ENCODE results near the gene FAM163B.

The FAM163B gene

DNA sequence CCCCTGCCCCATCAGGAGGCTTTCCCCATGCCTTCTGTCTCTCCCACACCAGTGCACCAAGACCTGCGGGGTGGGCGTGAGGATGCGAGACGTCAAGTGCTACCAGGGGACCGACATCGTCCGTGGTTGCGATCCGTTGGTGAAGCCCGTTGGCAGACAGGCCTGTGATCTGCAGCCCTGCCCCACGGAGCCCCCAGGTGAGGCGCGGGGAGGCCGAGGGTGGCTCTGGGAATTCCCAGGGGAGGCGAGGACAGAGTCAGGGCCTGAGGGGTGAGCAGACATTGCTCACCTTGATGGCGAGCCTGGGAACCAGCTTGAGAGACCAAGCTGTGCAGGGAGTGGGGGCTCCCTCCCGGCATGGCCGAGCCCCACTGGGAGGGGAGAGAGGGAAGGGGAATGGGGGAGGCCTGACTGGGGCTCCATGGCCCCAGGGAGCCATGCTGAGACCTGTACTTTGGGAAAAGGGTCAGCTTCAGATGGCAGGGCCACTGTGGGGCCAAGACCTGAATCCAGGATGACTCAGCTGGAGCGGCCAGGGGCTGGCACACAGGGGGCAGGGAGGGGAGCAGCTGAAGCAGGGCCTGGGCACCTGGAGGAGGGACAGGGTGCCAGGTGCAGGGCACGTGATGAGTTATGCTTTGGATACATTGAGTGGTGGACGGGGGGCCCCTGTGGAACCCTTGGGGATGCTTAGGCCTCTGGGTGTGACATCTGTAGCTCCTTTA is 35.2 kb downstream of the FAM163B start:
- no peak for DNase-seq
- H3K27me3 ChIP-seq = peaks cover 0 to 73% of the 10 kb centered on the region in 2 donors
- no peaks in the 10 kb centered on the region for H3K9me3 ChIP-seq
- intact Hi-C loops (cut with DNase I; ENCODE audit: low total_unique reads) = no loop called here
- H3K27ac ChIP-seq = no peak overlapping the region
- H3K4me1 ChIP-seq = peaks cover 0 to 17% (median 14%) of the 10 kb centered on the region in 4 donors
- no peaks in the 10 kb centered on the region for H3K36me3 ChIP-seq
- TF ChIP-seq, protein P1, sequence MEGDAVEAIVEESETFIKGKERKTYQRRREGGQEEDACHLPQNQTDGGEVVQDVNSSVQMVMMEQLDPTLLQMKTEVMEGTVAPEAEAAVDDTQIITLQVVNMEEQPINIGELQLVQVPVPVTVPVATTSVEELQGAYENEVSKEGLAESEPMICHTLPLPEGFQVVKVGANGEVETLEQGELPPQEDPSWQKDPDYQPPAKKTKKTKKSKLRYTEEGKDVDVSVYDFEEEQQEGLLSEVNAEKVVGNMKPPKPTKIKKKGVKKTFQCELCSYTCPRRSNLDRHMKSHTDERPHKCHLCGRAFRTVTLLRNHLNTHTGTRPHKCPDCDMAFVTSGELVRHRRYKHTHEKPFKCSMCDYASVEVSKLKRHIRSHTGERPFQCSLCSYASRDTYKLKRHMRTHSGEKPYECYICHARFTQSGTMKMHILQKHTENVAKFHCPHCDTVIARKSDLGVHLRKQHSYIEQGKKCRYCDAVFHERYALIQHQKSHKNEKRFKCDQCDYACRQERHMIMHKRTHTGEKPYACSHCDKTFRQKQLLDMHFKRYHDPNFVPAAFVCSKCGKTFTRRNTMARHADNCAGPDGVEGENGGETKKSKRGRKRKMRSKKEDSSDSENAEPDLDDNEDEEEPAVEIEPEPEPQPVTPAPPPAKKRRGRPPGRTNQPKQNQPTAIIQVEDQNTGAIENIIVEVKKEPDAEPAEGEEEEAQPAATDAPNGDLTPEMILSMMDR (IDR thresholded peaks at IDR 0.05) = no peak
- H3K4me3 ChIP-seq = no peak overlapping the region

GRCh38 chr9:133572821-133573361 is 36.3 kb downstream of the FAM163B start:
- intact Hi-C loops (cut with DNase I; ENCODE audit: low total_unique reads) = no loop called here
- peaks cover 0 to 17% (median 14%) of the 10 kb centered on the region in 4 donors for H3K4me1 ChIP-seq

GRCh38 chr9:133571896-133572595 is 37.1 kb downstream of the FAM163B start:
- Histone ChIP-seq H3K27ac (no peak overlapping the region), H3K4me3 (no peak overlapping the region), H3K36me3 (no peaks in the 10 kb centered on the region), H3K4me1 (peaks cover 0 to 17% (median 14%) of the 10 kb centered on the region in 4 donors), H3K9me3 (no peaks in the 10 kb centered on the region), H3K27me3 (peaks cover 0 to 66% of the 10 kb centered on the region in 2 donors)
- TF ChIP-seq, protein P1 (IDR thresholded peaks at IDR 0.05) = no peak
- no peak for DNase-seq
- intact Hi-C loops (cut with DNase I; ENCODE audit: low total_unique reads) = no loop called here

More at GRCh38 chr9:133572821-133573361, 36.3 kb downstream of the FAM163B start:
- peak in 1 of 2 donors; percentile 77 for DNase-seq
- TF ChIP-seq, protein P1 (IDR thresholded peaks at IDR 0.05) = no peak
- Histone ChIP-seq H3K4me3 (no peak overlapping the region), H3K27me3 (peaks cover 0 to 66% of the 10 kb centered on the region in 2 donors), H3K9me3 (no peaks in the 10 kb centered on the region), H3K36me3 (no peaks in the 10 kb centered on the region), H3K27ac (no peak overlapping the region)

GRCh38 chr9:133571391-133571890 is 37.7 kb downstream of the FAM163B start:
- intact Hi-C loops (cut with DNase I; ENCODE audit: low total_unique reads) = no loop called here
- TF ChIP-seq, protein P1 (IDR thresholded peaks at IDR 0.05) = no peak
- DNase-seq = no peak
- Histone ChIP-seq H3K4me1 (peaks cover 0 to 17% (median 14%) of the 10 kb centered on the region in 4 donors), H3K9me3 (no peaks in the 10 kb centered on the region), H3K4me3 (no peak overlapping the region), H3K27ac (no peak overlapping the region), H3K27me3 (peaks cover 0 to 66% of the 10 kb centered on the region in 2 donors), H3K36me3 (no peaks in the 10 kb centered on the region)

GRCh38 chr9:133570691-133571080 is 38.5 kb downstream of the FAM163B start:
- Histone ChIP-seq H3K4me3 (no peak overlapping the region), H3K27ac (no peak overlapping the region), H3K4me1 (peaks cover 0 to 23% (median 14%) of the 10 kb centered on the region in 4 donors), H3K27me3 (peaks cover 0 to 66% of the 10 kb centered on the region in 2 donors), H3K36me3 (no peaks in the 10 kb centered on the region), H3K9me3 (no peaks in the 10 kb centered on the region)
- TF ChIP-seq, protein P1 (IDR thresholded peaks at IDR 0.05) = no peak
- intact Hi-C loops (cut with DNase I; ENCODE audit: low total_unique reads) = no loop called here
- DNase-seq = no peak
